SJSA1 (cell line): ENCODE measurements around the gene HERC4. TPM values are rescaled to one million over a fixed set of nuclear protein-coding genes. Genes with fewer than 3 reads are reported as not detected.
"Not testable (repeated sequence)": the region's sequence is repeated elsewhere in the genome, so short reads cannot be mapped to it uniquely, and the experiment has no call there.

ENCODE experiments used
- DNase-seq, 2 experiments: peaks; one replicate each; pipeline ENCODE4 v3.0.0-alpha.2; 2015 to 2020; ENCODE audit warnings: low spot score in 2 of 2, low read depth in 1 of 2
- H3K27ac ChIP-seq: fragments of 250-450 bp; sonication (Bioruptor Pico); 2 replicates; pipeline ENCODE4 v1.5.1; 2020; ENCODE audit warnings: mild to moderate bottlenecking, moderate library complexity
- H3K27me3 ChIP-seq: fragments of 250-450 bp; sonication (Bioruptor Pico); replicated peaks from 2 replicates; pipeline ENCODE4 v1.5.1; 2020; ENCODE audit warnings: mild to moderate bottlenecking, moderate library complexity
- H3K36me3 ChIP-seq: fragments of 250-450 bp; sonication (Bioruptor Pico); 2 replicates; pipeline ENCODE4 v1.5.1; 2020; ENCODE audit warnings: mild to moderate bottlenecking
- H3K4me1 ChIP-seq: fragments of 250-450 bp; sonication (Bioruptor Pico); replicated peaks from 2 replicates; pipeline ENCODE4 v1.6.1; 2021; ENCODE audit warnings: mild to moderate bottlenecking
- H3K4me3 ChIP-seq: fragments of 250-450 bp; sonication (Bioruptor Pico); 2 replicates; pipeline ENCODE4 v1.5.1; 2020; ENCODE audit warnings: mild to moderate bottlenecking
- H3K9me3 ChIP-seq: fragments of 250-450 bp; sonication (Bioruptor Pico); replicated peaks from 2 replicates; pipeline ENCODE4 v1.5.1; 2020; ENCODE audit warnings: mild to moderate bottlenecking
- total RNA-seq: library from RNA; depleted of rRNA; stranded (reverse); fragments of >200 nt; shearing (Covaris generic); gene quantifications from 2 replicates; pipeline ENCODE4 v1.2.3, GENCODE V29; 2014

HERC4 gene
- total RNA-seq, 1 experiment from 2014 or later: 42.0 TPM

GRCh38 chr10:68052463-68052862 is 22.6 kb downstream of the HERC4 start:
- no peaks in the 10 kb centered on the region for H3K4me1 ChIP-seq
- no peaks in the 10 kb centered on the region for H3K27me3 ChIP-seq
- no peak for DNase-seq
- H3K27ac ChIP-seq: no peak overlapping the region
- no peaks in the 10 kb centered on the region for H3K9me3 ChIP-seq
- no peak overlapping the region for H3K4me3 ChIP-seq
- H3K36me3 ChIP-seq: peaks cover 9% of the 10 kb centered on the region

GRCh38 chr10:68049289-68050078 is 25.6 kb downstream of the HERC4 start:
- no peak for DNase-seq
- Histone ChIP-seq H3K36me3 (peaks cover under 1% of the 10 kb centered on the region; the same call in 1 of the 2 replicates), H3K4me1 (no peaks in the 10 kb centered on the region), H3K4me3 (no peak overlapping the region), H3K27ac (no peak overlapping the region), H3K27me3 (no peaks in the 10 kb centered on the region), H3K9me3 (no peaks in the 10 kb centered on the region)

GRCh38 chr10:68047554-68048327 is 27.3 kb downstream of the HERC4 start:
- H3K36me3 ChIP-seq: peaks cover 7% of the 10 kb centered on the region; the same call in 1 of the 2 replicates
- no peaks in the 10 kb centered on the region for H3K9me3 ChIP-seq
- H3K27me3 ChIP-seq: no peaks in the 10 kb centered on the region
- H3K4me3 ChIP-seq: no peak overlapping the region
- H3K27ac ChIP-seq: no peak overlapping the region
- no peaks in the 10 kb centered on the region for H3K4me1 ChIP-seq
- no peak for DNase-seq

- no peak overlapping the region for H3K27ac ChIP-seq
- H3K4me3 ChIP-seq: no peak overlapping the region
Observed at GRCh38 chr10:68047122-68047521, 28.0 kb downstream of the HERC4 start.

GRCh38 chr10:68046642-68047041 is 28.4 kb downstream of the HERC4 start:
- no peaks in the 10 kb centered on the region for H3K9me3 ChIP-seq
- H3K4me3 ChIP-seq: no peak overlapping the region
- DNase-seq: no peak
- no peaks in the 10 kb centered on the region for H3K27me3 ChIP-seq
- peaks cover 7% of the 10 kb centered on the region; the same call in 1 of the 2 replicates for H3K36me3 ChIP-seq
- H3K27ac ChIP-seq: no peak overlapping the region
- peaks cover 7% of the 10 kb centered on the region for H3K4me1 ChIP-seq

More at GRCh38 chr10:68047122-68047521, 28.0 kb downstream of the HERC4 start:
- Histone ChIP-seq H3K36me3 (peaks cover 7% of the 10 kb centered on the region; the same call in 1 of the 2 replicates), H3K9me3 (no peaks in the 10 kb centered on the region), H3K27me3 (no peaks in the 10 kb centered on the region), H3K4me1 (peaks cover 2% of the 10 kb centered on the region)
- DNase-seq: no peak

DNA sequence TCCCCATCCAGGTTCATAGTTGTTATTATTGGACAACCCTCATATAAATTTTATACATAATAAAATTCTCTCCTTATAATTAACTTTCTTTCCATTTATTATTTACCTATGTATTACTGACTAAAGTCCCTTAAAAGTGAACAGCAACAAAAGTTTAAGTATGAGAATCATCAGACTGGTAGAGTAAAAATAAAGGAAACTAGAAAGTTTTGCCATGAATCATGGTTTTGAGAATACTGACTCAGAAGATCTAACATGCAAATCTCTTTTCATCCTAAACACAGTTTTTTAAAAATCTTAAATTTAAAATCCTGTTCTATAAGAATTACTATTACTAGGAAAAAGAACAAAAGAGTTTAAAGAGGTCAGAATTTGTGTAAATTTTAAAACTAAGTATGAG is 32.1 kb downstream of the HERC4 start:
- Histone ChIP-seq H3K36me3 (peaks cover 15% of the 10 kb centered on the region), H3K27ac (no peak overlapping the region), H3K4me3 (no peak overlapping the region), H3K4me1 (peaks cover 7% of the 10 kb centered on the region), H3K27me3 (no peaks in the 10 kb centered on the region), H3K9me3 (no peaks in the 10 kb centered on the region)
- DNase-seq: no peak

DNA sequence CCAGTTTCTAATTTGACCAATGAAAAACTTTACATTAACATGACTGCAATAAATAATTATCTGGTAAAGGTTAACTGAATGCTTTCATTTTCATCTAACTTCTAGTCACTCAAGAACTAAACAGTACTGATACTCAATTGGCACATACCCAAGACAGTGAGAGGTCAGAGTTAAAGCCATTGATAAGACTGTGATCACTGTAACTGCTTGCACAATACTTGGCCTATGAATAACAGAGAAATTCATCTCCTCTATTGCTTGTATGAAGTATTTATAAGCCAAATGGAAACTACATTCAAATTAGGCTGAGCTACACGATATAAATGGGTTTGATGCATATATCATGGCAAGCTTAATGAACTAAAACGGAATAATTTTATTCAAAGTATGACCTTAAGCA is 43.0 kb downstream of the HERC4 start:
- Histone ChIP-seq H3K4me3 (no peak overlapping the region), H3K36me3 (peaks cover 52% of the 10 kb centered on the region), H3K27ac (no peak overlapping the region), H3K4me1 (no peaks in the 10 kb centered on the region), H3K9me3 (no peaks in the 10 kb centered on the region), H3K27me3 (no peaks in the 10 kb centered on the region)
- DNase-seq: no peak

- Histone ChIP-seq H3K9me3 (no peaks in the 10 kb centered on the region), H3K27me3 (no peaks in the 10 kb centered on the region), H3K27ac (no peak overlapping the region), H3K36me3 (peaks cover 46% of the 10 kb centered on the region), H3K4me1 (no peaks in the 10 kb centered on the region), H3K4me3 (no peak overlapping the region)
- no peak for DNase-seq
Observed at GRCh38 chr10:68027429-68027828, 47.7 kb downstream of the HERC4 start.

GRCh38 chr10:68023292-68023691 is 51.8 kb downstream of the HERC4 start:
- Histone ChIP-seq H3K4me3 (no peak overlapping the region), H3K9me3 (no peaks in the 10 kb centered on the region), H3K27me3 (no peaks in the 10 kb centered on the region), H3K4me1 (no peaks in the 10 kb centered on the region), H3K27ac (no peak overlapping the region), H3K36me3 (peaks cover 52% of the 10 kb centered on the region)
- DNase-seq: no peak

DNA sequence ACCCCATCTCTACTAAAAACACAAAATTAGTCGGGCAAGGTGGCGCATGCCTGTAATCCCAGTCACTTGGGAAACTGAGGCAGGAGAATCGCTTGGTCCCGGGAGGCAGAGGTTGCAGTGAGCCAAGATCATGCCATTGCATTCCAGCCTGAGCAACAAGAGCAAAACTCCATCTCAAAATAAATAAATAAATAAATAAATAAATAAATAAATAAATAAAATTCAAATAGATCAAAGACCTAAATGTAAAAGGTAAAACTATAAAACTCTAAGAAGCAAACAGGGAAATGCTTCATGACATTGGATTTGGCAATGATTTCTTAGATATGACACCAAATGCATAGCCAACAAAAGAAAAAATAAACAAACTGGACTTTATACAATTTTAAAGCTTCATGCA is 52.8 kb downstream of the HERC4 start:
- H3K9me3 ChIP-seq, DNase-seq: not testable (repeated sequence)
- peaks cover 49% of the 10 kb centered on the region for H3K36me3 ChIP-seq

DNA sequence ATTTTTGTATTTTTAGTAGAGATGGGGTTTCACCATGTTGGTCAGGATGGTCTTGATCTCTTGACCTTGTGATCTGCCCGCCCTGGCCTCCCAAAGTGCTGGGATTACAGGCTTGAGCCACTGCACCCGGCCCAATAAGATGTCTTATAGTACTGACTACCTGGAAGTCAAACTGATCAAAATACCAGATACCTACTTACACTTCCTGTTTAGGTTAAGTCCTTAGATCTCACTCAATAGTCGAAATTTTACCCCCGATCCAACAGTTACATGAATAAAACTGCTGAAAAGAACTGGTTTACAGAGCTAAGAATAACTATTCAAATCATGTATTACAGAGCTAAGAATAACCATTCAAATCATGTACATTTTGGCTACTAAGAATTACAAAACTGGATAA is 58.6 kb downstream of the HERC4 start:
- not testable (repeated sequence) for H3K9me3 ChIP-seq, H3K27ac ChIP-seq
- H3K36me3 ChIP-seq: peaks cover 64% of the 10 kb centered on the region

More for the DNA sequence above, 52.8 kb downstream of the HERC4 start:
- H3K4me1 ChIP-seq, H3K27me3 ChIP-seq, H3K27ac ChIP-seq, H3K4me3 ChIP-seq: not testable (repeated sequence)

DNA sequence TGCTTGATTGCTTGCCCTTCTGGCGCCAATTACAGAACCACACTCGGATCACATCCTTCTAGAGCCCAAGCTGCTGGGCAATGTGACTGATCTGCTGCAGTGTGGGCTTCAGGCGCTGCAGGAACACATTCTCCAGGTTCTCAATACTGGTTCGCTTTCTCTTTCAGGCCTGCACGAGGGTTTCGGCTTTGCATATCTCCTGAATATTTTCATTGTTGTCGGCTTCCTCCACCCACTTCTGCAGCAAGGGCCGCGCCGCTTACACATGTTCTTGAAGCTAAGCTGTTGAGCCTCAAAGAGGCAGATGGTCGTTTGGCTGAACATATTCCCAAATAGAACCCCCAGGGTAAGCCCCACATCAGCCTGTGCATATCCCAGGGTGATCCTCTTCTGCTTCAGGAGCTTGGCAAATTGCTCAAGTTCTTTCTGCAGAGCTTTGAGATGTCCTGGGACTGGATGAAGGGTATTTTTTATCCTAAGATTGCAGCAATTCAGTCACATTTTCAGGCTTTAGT is 64.6 kb downstream of the HERC4 start:
- Histone ChIP-seq H3K27ac (no peak overlapping the region), H3K4me1 (no peaks in the 10 kb centered on the region), H3K36me3 (peaks cover 76% of the 10 kb centered on the region), H3K9me3 (no peaks in the 10 kb centered on the region), H3K27me3 (no peaks in the 10 kb centered on the region), H3K4me3 (no peak overlapping the region)
- DNase-seq: no peak

More for the DNA sequence above, 58.6 kb downstream of the HERC4 start:
- H3K27me3 ChIP-seq, DNase-seq, H3K4me1 ChIP-seq, H3K4me3 ChIP-seq: not testable (repeated sequence)

DNA sequence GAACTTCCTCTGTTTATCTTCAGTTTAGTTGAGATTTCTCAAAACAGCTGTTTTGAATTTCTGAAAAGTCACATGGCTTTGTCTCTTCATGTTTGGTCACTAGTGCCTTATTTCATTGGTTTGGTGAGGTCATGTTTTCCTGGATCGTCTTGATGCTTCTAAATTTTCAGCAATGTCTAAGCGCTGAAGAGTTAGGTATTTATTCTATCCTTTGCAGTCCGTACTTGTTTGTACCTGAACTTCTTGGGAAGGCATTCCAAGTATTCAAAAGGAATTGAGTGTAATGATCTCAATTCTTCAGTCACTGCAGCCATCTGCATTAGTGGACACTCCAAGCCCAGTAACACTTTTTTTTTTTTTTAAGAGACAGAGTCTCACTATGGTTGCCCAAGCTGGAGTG is 67.7 kb downstream of the HERC4 start:
- no peaks in the 10 kb centered on the region for H3K27me3 ChIP-seq
- H3K4me1 ChIP-seq: no peaks in the 10 kb centered on the region
- no peak overlapping the region for H3K4me3 ChIP-seq
- no peak for DNase-seq
- H3K27ac ChIP-seq: no peak overlapping the region
- H3K36me3 ChIP-seq: peaks cover 75% of the 10 kb centered on the region
- no peaks in the 10 kb centered on the region for H3K9me3 ChIP-seq

DNA sequence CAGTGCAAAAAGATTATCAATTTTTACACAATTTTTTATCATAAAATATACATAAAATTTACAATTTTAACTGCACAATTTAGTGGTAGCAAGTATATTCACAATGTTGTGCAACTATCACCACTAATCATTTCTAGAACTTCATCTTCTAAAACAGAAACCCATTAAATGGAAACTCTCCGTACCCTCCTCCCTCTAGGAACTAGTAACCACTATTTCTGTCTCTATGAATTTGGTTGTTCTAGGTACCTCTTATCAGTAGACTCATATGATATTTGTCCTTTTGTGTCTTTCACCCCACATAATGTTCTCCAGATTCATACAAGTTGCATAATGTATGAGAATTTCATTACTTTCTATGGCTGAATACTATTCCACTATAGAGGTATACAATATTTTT is 73.5 kb downstream of the HERC4 start:
- Histone ChIP-seq H3K27ac (no peak overlapping the region), H3K4me1 (no peaks in the 10 kb centered on the region), H3K9me3 (no peaks in the 10 kb centered on the region), H3K4me3 (no peak overlapping the region), H3K27me3 (no peaks in the 10 kb centered on the region), H3K36me3 (peaks cover 41% of the 10 kb centered on the region)
- no peak for DNase-seq
